Measurements from ENCODE around the gene SCAMP2.

GRCh38 chr15:74840851-74841775 is 32.1 kb downstream of the SCAMP2 start:
- TF ChIP-seq EZH2 (IDR thresholded peaks at IDR 0.05) (no peak), POLR2AphosphoS5 (IDR thresholded peaks at IDR 0.05; ENCODE audit: borderline replicate concordance, low read depth, low read length) (no peak)

All from SK-N-MC (cell line).